Progenitor cell of endocrine pancreas (in vitro differentiated cells): ENCODE data around the gene COX4I1. TPM values are rescaled to one million over a fixed set of nuclear protein-coding genes. Genes with fewer than 3 reads are reported as not detected.
"Not testable (repeated sequence)": the region's sequence is repeated elsewhere in the genome, so short reads cannot be mapped to it uniquely, and the experiment has no call there.

Source experiments
- DNase-seq: peaks from one replicate; pipeline ENCODE4 v3.0.0; 2021; ENCODE audit warnings: low spot score; ENCODE audit not compliant: unreplicated experiment
- H3K27ac Mint-ChIP-seq: 2 replicates; pipeline ENCODE4 v1.8.0; 2021; ENCODE audit warnings: mild to moderate bottlenecking, moderate library complexity, mixed read lengths
- H3K27me3 Mint-ChIP-seq: 2 replicates; pipeline ENCODE4 v1.8.0; 2021; ENCODE audit warnings: mixed read lengths
- H3K36me3 Mint-ChIP-seq: 2 replicates; pipeline ENCODE4 v1.8.0; 2022; ENCODE audit warnings: mixed read lengths; ENCODE audit not compliant: insufficient read depth
- H3K4me1 Mint-ChIP-seq: 2 replicates; pipeline ENCODE4 v1.8.0; 2021; ENCODE audit warnings: low read depth, mixed read lengths
- H3K4me3 Mint-ChIP-seq: 2 replicates; pipeline ENCODE4 v1.8.0; 2021; ENCODE audit warnings: low read depth, mild to moderate bottlenecking, moderate library complexity, mixed read lengths
- H3K9me3 Mint-ChIP-seq: 2 replicates; pipeline ENCODE4 v1.8.0; 2021; ENCODE audit warnings: low read depth, mixed read lengths
- total RNA-seq: library from RNA; stranded (reverse); gene quantifications from 2 replicates; pipeline ENCODE4 v1.2.1, GENCODE V29; 2021
- TF ChIP-seq, protein P1 (sequence below): fragments of 200-600 bp; sonication (generic); IDR thresholded peaks from one replicate; pipeline ENCODE4 v1.5.0; 2021; ENCODE audit warnings: antibody characterized with exemption, mild to moderate bottlenecking; ENCODE audit not compliant: unreplicated experiment

COX4I1 gene
- total RNA-seq, 1 donor from 2014 or later: 466 TPM

DNA sequence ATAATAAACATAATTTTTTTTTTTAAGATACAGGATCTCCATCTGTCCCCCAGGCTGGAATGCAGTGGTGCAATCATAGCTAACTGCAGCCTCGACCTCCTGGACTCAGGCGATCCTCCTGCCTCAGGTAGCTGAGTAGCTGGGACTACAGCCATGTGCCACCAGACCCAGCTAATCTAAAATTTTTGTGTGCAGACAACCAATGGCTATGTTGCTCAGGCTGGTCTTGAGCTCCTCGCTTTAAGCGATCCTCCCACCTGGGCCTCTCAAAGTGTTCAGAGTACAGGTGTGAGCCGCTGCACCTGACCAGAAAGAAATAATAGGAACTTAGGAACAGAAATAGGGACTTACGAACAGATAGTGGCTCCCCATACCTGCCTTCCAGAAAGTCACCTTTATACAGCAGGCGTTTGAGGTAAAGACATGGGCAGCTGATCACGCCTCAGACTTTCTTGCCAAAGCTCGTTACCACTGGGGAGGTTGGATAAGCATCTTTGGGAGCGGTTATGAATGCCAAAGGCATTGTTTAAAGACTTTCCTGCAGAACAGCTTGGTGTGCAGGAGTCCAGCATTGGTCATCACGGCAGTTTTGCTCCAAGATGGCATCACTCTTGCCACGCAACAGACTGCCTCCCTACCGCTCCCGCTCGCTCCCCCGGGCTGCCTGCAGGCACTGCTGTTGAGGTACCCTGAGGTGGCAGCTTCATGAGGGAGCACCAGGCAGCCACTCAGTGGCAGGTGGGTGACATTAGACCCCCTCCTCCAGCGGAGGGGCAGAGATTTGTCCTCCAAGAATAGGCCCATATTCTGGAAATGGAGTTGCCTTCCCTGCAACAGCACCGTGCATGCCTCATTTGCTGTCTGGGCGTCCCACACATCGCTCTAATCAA is 13.6 kb downstream of the COX4I1 start:
- no peak for DNase-seq
- TF ChIP-seq, protein P1, sequence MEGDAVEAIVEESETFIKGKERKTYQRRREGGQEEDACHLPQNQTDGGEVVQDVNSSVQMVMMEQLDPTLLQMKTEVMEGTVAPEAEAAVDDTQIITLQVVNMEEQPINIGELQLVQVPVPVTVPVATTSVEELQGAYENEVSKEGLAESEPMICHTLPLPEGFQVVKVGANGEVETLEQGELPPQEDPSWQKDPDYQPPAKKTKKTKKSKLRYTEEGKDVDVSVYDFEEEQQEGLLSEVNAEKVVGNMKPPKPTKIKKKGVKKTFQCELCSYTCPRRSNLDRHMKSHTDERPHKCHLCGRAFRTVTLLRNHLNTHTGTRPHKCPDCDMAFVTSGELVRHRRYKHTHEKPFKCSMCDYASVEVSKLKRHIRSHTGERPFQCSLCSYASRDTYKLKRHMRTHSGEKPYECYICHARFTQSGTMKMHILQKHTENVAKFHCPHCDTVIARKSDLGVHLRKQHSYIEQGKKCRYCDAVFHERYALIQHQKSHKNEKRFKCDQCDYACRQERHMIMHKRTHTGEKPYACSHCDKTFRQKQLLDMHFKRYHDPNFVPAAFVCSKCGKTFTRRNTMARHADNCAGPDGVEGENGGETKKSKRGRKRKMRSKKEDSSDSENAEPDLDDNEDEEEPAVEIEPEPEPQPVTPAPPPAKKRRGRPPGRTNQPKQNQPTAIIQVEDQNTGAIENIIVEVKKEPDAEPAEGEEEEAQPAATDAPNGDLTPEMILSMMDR: no peak
- Mint-ChIP-seq H3K36me3 (no peaks in the 10 kb centered on the region), H3K27ac (peak overlapping the region; percentile 62), H3K9me3 (no peaks in the 10 kb centered on the region), H3K27me3 (peaks cover 22% of the 10 kb centered on the region), H3K4me3 (no peak overlapping the region), H3K4me1 (peaks cover 5% of the 10 kb centered on the region)

DNA sequence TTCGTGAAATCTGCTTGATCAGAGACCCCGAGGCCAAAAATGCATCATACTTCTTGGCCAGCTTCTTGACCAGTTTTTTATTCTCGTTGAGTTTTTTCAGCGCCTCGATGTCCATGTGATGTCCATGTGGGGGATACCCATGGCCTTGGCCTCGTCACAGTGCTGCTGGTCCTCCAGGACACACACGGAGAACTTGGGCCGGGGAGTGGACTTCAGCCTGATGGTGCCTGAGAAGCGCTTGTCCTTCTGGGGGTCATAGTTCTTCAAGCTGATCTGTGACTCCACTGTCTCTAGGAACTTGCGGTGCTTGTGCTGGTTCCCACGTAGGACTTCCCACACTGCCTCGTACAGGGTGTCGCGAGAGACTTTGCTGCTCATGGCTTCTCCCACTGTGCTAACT is 16.7 kb downstream of the COX4I1 start:
- H3K27ac Mint-ChIP-seq: no peak overlapping the region
- H3K4me1 Mint-ChIP-seq: no peaks in the 10 kb centered on the region
- TF ChIP-seq, protein P1: no peak
- no peak overlapping the region for H3K4me3 Mint-ChIP-seq
- H3K27me3 Mint-ChIP-seq: peaks cover 37% of the 10 kb centered on the region
- no peak for DNase-seq
- H3K9me3 Mint-ChIP-seq: no peaks in the 10 kb centered on the region
- H3K36me3 Mint-ChIP-seq: no peaks in the 10 kb centered on the region

DNA sequence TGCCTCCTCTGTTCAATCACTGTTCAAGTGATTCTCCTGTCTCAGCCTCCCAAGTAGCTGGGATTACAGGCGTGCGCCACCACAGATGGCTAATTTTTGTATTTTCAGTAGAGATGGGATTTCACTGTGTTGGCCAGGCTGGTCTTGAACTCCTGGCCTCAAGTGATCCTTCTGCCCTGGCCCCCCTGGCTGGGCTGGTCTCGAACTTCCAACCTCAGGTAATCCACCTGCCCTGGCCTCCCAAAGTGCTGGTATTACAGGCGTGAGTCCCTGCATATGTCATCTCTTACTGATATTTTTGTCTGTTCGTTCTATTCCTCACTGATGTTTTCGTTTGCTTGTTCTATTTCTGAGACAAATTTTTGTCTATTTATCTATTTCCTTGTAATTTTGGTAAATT is 17.7 kb downstream of the COX4I1 start:
- not testable (repeated sequence) for H3K27ac Mint-ChIP-seq, H3K36me3 Mint-ChIP-seq, H3K4me3 Mint-ChIP-seq, H3K4me1 Mint-ChIP-seq, H3K9me3 Mint-ChIP-seq, DNase-seq
- H3K27me3 Mint-ChIP-seq: peaks cover 29% of the 10 kb centered on the region

DNA sequence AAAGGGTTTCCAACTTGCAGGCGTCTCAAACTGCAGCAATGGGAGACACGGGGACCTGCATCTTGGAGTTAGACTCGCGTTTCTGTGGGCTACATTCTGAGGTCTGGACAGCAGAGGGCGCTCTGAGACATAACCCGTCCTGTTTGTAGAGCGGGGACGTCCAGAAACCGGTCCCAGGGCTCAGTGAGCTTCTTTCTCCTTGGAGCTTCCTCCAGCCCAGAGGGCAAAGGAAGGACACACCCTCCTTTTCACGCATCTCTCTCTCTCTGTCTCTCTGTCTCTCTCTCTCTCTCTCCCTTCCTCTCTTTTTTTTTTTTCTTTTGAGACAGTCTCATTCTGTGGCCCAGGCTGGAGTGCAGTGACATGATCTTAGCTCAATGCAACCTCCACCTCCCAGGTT is 19.8 kb downstream of the COX4I1 start:
- no peak overlapping the region for H3K27ac Mint-ChIP-seq
- H3K36me3 Mint-ChIP-seq: no peaks in the 10 kb centered on the region
- peak; percentile 81 for DNase-seq
- no peaks in the 10 kb centered on the region for H3K4me1 Mint-ChIP-seq
- H3K27me3 Mint-ChIP-seq: peaks cover 15% of the 10 kb centered on the region
- TF ChIP-seq, protein P1: peak; percentile 82
- no peaks in the 10 kb centered on the region for H3K9me3 Mint-ChIP-seq
- H3K4me3 Mint-ChIP-seq: no peak overlapping the region

DNA sequence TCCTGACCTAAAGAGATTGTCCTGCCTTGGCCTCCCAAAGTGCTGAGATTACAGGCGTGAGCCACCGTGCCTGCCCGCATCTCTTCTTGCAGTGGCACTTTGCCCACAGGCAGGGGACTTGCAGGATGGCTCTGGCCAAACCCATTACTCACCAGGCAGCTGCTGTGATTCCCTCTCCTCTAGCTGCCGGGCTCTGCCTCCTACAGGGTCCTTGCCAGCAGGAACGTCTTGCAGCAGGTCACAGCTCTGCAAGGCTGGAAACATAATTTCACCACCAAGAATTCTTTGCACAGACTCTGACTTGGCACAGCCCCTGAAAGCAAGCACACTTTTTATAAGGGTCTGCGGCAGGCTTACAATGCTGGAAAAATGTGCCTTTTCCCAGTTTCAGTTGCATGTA is 20.3 kb downstream of the COX4I1 start:
- Mint-ChIP-seq H3K27ac (no peak overlapping the region), H3K4me3 (no peak overlapping the region), H3K9me3 (no peaks in the 10 kb centered on the region), H3K27me3 (peaks cover 15% of the 10 kb centered on the region), H3K4me1 (no peaks in the 10 kb centered on the region), H3K36me3 (no peaks in the 10 kb centered on the region)
- TF ChIP-seq, protein P1: no peak
- no peak for DNase-seq
